H9 (cell line): ENCODE data around the gene SOBP. TPM values are rescaled to one million over a fixed set of nuclear protein-coding genes. Genes with fewer than 3 reads are reported as not detected.

ENCODE experiments used
- DNase-seq: peaks from one replicate; pipeline ENCODE4 v3.0.0-alpha.2; 2017
- H2AFZ ChIP-seq: one replicate; pipeline ENCODE4 v1.6.1; 2013; ENCODE audit warnings: mild to moderate bottlenecking, low read length, control low read depth, moderate library complexity
- H2AK5ac ChIP-seq: 2 replicates; pipeline ENCODE4 v1.6.1; 2013; ENCODE audit warnings: low read length, control low read depth, mixed read lengths; ENCODE audit not compliant: insufficient read length
- H2BK120ac ChIP-seq: one replicate; pipeline ENCODE4 v1.6.1; 2013; ENCODE audit warnings: low read depth, mild to moderate bottlenecking, low read length, control low read depth, inconsistent platforms; ENCODE audit not compliant: poor library complexity, severe bottlenecking
- H2BK12ac ChIP-seq: 2 replicates; pipeline ENCODE4 v1.6.1; 2013; ENCODE audit warnings: low read length, control low read depth, mixed read lengths, low read depth; ENCODE audit not compliant: insufficient read length
- H2BK15ac ChIP-seq: 2 replicates; pipeline ENCODE4 v1.6.1; 2013; ENCODE audit warnings: low read depth, low read length, control low read depth
- H2BK20ac ChIP-seq: one replicate; pipeline ENCODE4 v1.6.1; 2013; ENCODE audit warnings: low read depth, mild to moderate bottlenecking, low read length, control low read depth, inconsistent platforms; ENCODE audit not compliant: poor library complexity, severe bottlenecking
- H2BK5ac ChIP-seq: 2 replicates; pipeline ENCODE4 v1.6.1; 2013; ENCODE audit warnings: low read length, control low read depth, mixed read lengths; ENCODE audit not compliant: insufficient read length
- H3K14ac ChIP-seq: 2 replicates; pipeline ENCODE4 v1.6.1; 2013; ENCODE audit warnings: low read length, control low read depth; ENCODE audit not compliant: insufficient read depth
- H3K18ac ChIP-seq: 2 replicates; pipeline ENCODE4 v1.6.1; 2013; ENCODE audit warnings: low read depth, mild to moderate bottlenecking, mixed read lengths, low read length, control low read depth; ENCODE audit not compliant: insufficient read length
- H3K23ac ChIP-seq: 2 replicates; pipeline ENCODE4 v1.6.1; 2013; ENCODE audit warnings: low read length, control low read depth, mixed read lengths, low read depth; ENCODE audit not compliant: insufficient read length
- H3K23me2 ChIP-seq: 2 replicates; pipeline ENCODE4 v1.6.1; 2013; ENCODE audit warnings: low read depth, mild to moderate bottlenecking, mixed read lengths, low read length, control low read depth; ENCODE audit not compliant: insufficient read length, poor library complexity, severe bottlenecking
- H3K27ac ChIP-seq: 2 replicates; pipeline ENCODE4 v1.5.1; 2013; ENCODE audit warnings: low read length, control low read depth, mixed read lengths, low read depth; ENCODE audit not compliant: insufficient read length
- H3K27me3 ChIP-seq: 2 replicates; pipeline ENCODE4 v1.6.1; 2013; ENCODE audit warnings: low read length, control low read depth, inconsistent platforms; ENCODE audit not compliant: insufficient read depth
- H3K4ac ChIP-seq: 2 replicates; pipeline ENCODE4 v1.6.1; 2013; ENCODE audit warnings: low read depth, mild to moderate bottlenecking, control low read depth, inconsistent platforms, low read length, moderate library complexity
- H3K4me1 ChIP-seq: 2 replicates; pipeline ENCODE4 v1.6.1; 2013; ENCODE audit warnings: low read length, control low read depth, inconsistent platforms; ENCODE audit not compliant: insufficient read depth
- H3K4me2 ChIP-seq: 2 replicates; pipeline ENCODE4 v1.6.1; 2013; ENCODE audit warnings: low read length, control low read depth, mixed read lengths; ENCODE audit not compliant: insufficient read length, insufficient read depth
- H3K56ac ChIP-seq: 2 replicates; pipeline ENCODE4 v1.6.1; 2013; ENCODE audit warnings: low read depth, mild to moderate bottlenecking, mixed read lengths, low read length, control low read depth; ENCODE audit not compliant: insufficient read length
- H3K79me1 ChIP-seq: 2 replicates; pipeline ENCODE4 v1.6.1; 2013; ENCODE audit warnings: low read depth, mild to moderate bottlenecking, moderate library complexity, low read length, control low read depth, inconsistent platforms; ENCODE audit not compliant: insufficient read depth, poor library complexity, severe bottlenecking
- H3K79me2 ChIP-seq: 2 replicates; pipeline ENCODE4 v1.6.1; 2013; ENCODE audit warnings: low read length, control low read depth, inconsistent platforms; ENCODE audit not compliant: insufficient read depth
- H3K9ac ChIP-seq: 2 replicates; pipeline ENCODE4 v1.6.1; 2013; ENCODE audit warnings: low read length, control low read depth, mixed read lengths; ENCODE audit not compliant: insufficient read length; ENCODE audit errors: extremely low read depth
- H3K9me3 ChIP-seq: one replicate; pipeline ENCODE4 v1.6.1; 2013; ENCODE audit warnings: low read depth, low read length, inconsistent platforms; ENCODE audit not compliant: control insufficient read depth
- H3T11ph ChIP-seq: one replicate; pipeline ENCODE4 v1.6.1; 2013; ENCODE audit warnings: mild to moderate bottlenecking, low read length, control low read depth, inconsistent platforms
- H4K20me1 ChIP-seq: one replicate; pipeline ENCODE4 v1.6.1; 2013; ENCODE audit not compliant: control insufficient read depth, insufficient read length, insufficient read depth
- H4K5ac ChIP-seq: 2 replicates; pipeline ENCODE4 v1.6.1; 2013; ENCODE audit warnings: low read depth, mild to moderate bottlenecking, mixed read lengths, low read length, control low read depth; ENCODE audit not compliant: insufficient read length
- H4K8ac ChIP-seq: replicated peaks from 2 replicates; pipeline ENCODE4 v1.6.1; 2013; ENCODE audit warnings: low read length, control low read depth, mixed read lengths, low read depth; ENCODE audit not compliant: insufficient read length
- H4K91ac ChIP-seq: 2 replicates; pipeline ENCODE4 v1.6.1; 2013; ENCODE audit warnings: low read depth, mild to moderate bottlenecking, moderate library complexity, mixed read lengths, low read length, control low read depth; ENCODE audit not compliant: insufficient read length
- H3K27ac Mint-ChIP-seq, 3 experiments: 2 replicates in 2 of 3; 3 replicates in 1 of 3; pipeline ENCODE4 v1.8.0; 2020 to 2021; ENCODE audit warnings: mixed read lengths in 3 of 3, mild to moderate bottlenecking in 1 of 3, moderate library complexity in 1 of 3
- H3K27me3 Mint-ChIP-seq: 2 replicates; pipeline ENCODE4 v1.8.0; 2021; ENCODE audit warnings: low read depth, mild to moderate bottlenecking, moderate library complexity, mixed read lengths
- H3K36me3 Mint-ChIP-seq, 3 experiments: 2 replicates in 2 of 3; 3 replicates in 1 of 3; pipeline ENCODE4 v1.8.0; 2020 to 2021; ENCODE audit warnings: low read depth in 3 of 3, mixed read lengths in 3 of 3; ENCODE audit not compliant: insufficient read depth in 1 of 3
- H3K4me1 Mint-ChIP-seq, 2 experiments: 2 replicates each; pipeline ENCODE4 v1.8.0; 2020; ENCODE audit warnings: mixed read lengths in 2 of 2
- H3K4me3 Mint-ChIP-seq, 2 experiments: 2 replicates in 1 of 2; 3 replicates in 1 of 2; pipeline ENCODE4 v1.8.0; 2020 to 2021; ENCODE audit warnings: mild to moderate bottlenecking in 2 of 2, mixed read lengths in 2 of 2, moderate library complexity in 1 of 2
- H3K9me3 Mint-ChIP-seq, 2 experiments: 2 replicates in 1 of 2; 3 replicates in 1 of 2; pipeline ENCODE4 v1.8.0; 2020; ENCODE audit warnings: mild to moderate bottlenecking in 2 of 2, mixed read lengths in 2 of 2, moderate library complexity in 1 of 2
- CTCF ChIP-seq: fragments of 200-600 bp; sonication (generic); conservative IDR thresholded peaks from 3 replicates; pipeline ENCODE4 v1.8.0; 2021; ENCODE audit warnings: antibody characterized with exemption, mild to moderate bottlenecking
- WGBS: extraction: QIAGEN DNeasy Blood & Tissue Kit; methylation state at CpG from one replicate; pipeline ENCODE4 v1.1.7; 2013; ENCODE audit warnings: missing lambda C conversion rate, low lambda C conversion rate, mixed read lengths; ENCODE audit not compliant: insufficient read length; ENCODE audit errors: extremely low coverage; 5-methylcytosine and 5-hydroxymethylcytosine counted together
- total RNA-seq: library from RNA; stranded (reverse); gene quantifications from 2 replicates; pipeline ENCODE4 v1.2.1, GENCODE V29; 2021

The SOBP gene
- total RNA-seq, 1 experiment from 2014 or later, result 4.3 TPM

GRCh38 chr6:107638493-107638892 is 148.6 kb downstream of the SOBP start:
- Mint-ChIP-seq H3K27me3 (peaks cover 18% of the 10 kb centered on the region), H3K4me3 (no peak overlapping the region), H3K27ac (no peak overlapping the region), H3K9me3 (no peaks in the 10 kb centered on the region), H3K36me3 (no peaks in the 10 kb centered on the region; a peak in 1 of 7 replicates), H3K4me1 (no peaks in the 10 kb centered on the region; a peak in 2 of 4 replicates)
- no peak overlapping the region for H3K4ac ChIP-seq
- no peak overlapping the region for H4K5ac ChIP-seq
- no peak overlapping the region for H2BK12ac ChIP-seq
- H3T11ph ChIP-seq, result no peak overlapping the region
- no peak overlapping the region for H2BK20ac ChIP-seq
- no peak overlapping the region for H3K4me2 ChIP-seq
- peaks cover 6% of the 10 kb centered on the region for H3K23me2 ChIP-seq
- no peak overlapping the region for H2AFZ ChIP-seq
- H2BK5ac ChIP-seq, result no peak overlapping the region
- no peaks in the 10 kb centered on the region for H3K79me2 ChIP-seq
- H3K9ac ChIP-seq, result no peak overlapping the region
- H3K79me1 ChIP-seq, result no peaks in the 10 kb centered on the region
- H3K18ac ChIP-seq, result no peak overlapping the region
- no peak overlapping the region for H4K8ac ChIP-seq
- H3K27ac ChIP-seq, result no peak overlapping the region
- H3K27me3 ChIP-seq, result no peaks in the 10 kb centered on the region
- no peak for TF ChIP-seq CTCF
- WGBS, result no CpG with 5 or more reads among the region's 4 CpGs
- H4K20me1 ChIP-seq, result no peaks in the 10 kb centered on the region
- no peak overlapping the region for H3K23ac ChIP-seq
- no peak overlapping the region for H4K91ac ChIP-seq
- no peak overlapping the region for H3K14ac ChIP-seq
- DNase-seq, result no peak
- H3K9me3 ChIP-seq, result no peaks in the 10 kb centered on the region
- H2AK5ac ChIP-seq, result no peak overlapping the region
- H2BK120ac ChIP-seq, result no peak overlapping the region
- H2BK15ac ChIP-seq, result no peak overlapping the region
- H3K56ac ChIP-seq, result no peak overlapping the region
- no peaks in the 10 kb centered on the region for H3K4me1 ChIP-seq
